Epithelial cell of proximal tubule (primary cell): ENCODE measurements around the gene TBC1D9B. TPM values are rescaled to one million over a fixed set of nuclear protein-coding genes. Genes with fewer than 3 reads are reported as not detected.

Experiments used
- DNase-seq: peaks from one replicate; pipeline ENCODE4 v3.0.0-alpha.2; 2011; ENCODE audit warnings: low read depth
- H3K4me3 ChIP-seq: 2 replicates; pipeline ENCODE4 v1.5.1; 2011; ENCODE audit warnings: low read depth, mild to moderate bottlenecking, low read length
- total RNA-seq: library from RNA; depleted of rRNA; stranded (reverse); fragments of >200 nt; gene quantifications from 2 replicates; pipeline ENCODE4 v1.2.3, GENCODE V29; 2015
- TF ChIP-seq, protein P1 (sequence below): conservative IDR thresholded peaks from 2 replicates; pipeline ENCODE4 v1.5.1; 2012; ENCODE audit warnings: low read depth, mild to moderate bottlenecking, low read length

The TBC1D9B gene
- total RNA-seq, 1 donor from 2014 or later, result 69.0 TPM

DNA sequence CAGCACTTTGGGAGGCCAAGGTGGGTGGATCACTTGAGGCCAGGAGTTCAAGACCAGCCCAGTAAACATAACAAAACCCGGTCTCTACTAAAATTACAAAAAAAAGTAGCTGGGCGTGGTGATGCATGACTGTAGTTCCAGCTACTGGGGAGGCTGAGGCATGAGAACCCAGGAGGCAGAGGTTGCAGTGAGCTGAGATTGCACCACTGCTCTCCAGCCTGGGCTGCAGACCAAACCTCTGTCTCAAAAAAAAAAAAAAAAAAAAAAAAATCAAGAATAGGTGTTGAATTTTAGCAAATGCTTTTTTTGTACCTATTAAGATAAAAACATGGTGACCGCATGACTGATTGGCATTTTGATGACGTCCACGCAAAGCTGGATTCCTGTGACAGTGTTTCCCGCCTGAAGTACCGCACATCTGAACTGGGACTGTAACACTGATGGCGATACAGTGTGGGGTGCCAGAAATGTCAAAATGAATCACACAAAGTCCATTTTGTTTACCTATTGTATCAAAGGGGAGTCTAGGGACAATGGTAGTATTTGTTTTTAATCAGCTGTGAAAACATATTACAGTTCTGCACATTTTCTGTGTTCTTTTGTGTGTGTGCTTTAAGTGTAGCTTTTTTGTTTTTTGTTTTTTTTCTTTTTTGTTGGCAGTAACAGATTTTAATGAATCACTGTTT, 23.2 kb upstream of the TBC1D9B start:
- H3K4me3 ChIP-seq, result no peak overlapping the region

DNA sequence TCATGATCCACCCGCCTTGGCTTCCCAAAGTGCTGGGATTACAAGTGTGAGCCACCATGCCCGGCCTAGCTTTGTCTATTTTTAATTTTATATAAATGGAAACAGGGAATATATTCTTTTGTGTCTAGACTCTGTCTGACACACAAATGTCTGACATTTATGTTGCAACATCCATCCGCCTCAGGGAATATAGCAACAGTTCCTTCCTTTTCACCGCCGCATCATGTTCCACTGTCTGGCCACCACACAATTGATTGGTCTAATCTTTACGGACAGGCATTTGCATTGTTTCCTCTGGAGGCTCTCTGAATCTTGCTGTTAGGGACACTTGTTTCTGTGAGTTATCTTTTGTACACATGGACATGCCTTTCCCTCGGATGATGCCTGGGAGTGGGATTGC, 20.1 kb upstream of the TBC1D9B start:
- DNase-seq, result no peak
- TF ChIP-seq, protein P1, sequence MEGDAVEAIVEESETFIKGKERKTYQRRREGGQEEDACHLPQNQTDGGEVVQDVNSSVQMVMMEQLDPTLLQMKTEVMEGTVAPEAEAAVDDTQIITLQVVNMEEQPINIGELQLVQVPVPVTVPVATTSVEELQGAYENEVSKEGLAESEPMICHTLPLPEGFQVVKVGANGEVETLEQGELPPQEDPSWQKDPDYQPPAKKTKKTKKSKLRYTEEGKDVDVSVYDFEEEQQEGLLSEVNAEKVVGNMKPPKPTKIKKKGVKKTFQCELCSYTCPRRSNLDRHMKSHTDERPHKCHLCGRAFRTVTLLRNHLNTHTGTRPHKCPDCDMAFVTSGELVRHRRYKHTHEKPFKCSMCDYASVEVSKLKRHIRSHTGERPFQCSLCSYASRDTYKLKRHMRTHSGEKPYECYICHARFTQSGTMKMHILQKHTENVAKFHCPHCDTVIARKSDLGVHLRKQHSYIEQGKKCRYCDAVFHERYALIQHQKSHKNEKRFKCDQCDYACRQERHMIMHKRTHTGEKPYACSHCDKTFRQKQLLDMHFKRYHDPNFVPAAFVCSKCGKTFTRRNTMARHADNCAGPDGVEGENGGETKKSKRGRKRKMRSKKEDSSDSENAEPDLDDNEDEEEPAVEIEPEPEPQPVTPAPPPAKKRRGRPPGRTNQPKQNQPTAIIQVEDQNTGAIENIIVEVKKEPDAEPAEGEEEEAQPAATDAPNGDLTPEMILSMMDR, result no peak
- no peak overlapping the region for H3K4me3 ChIP-seq

More for the DNA sequence above, 23.2 kb upstream of the TBC1D9B start:
- TF ChIP-seq, protein P1, result no peak
- no peak for DNase-seq

DNA sequence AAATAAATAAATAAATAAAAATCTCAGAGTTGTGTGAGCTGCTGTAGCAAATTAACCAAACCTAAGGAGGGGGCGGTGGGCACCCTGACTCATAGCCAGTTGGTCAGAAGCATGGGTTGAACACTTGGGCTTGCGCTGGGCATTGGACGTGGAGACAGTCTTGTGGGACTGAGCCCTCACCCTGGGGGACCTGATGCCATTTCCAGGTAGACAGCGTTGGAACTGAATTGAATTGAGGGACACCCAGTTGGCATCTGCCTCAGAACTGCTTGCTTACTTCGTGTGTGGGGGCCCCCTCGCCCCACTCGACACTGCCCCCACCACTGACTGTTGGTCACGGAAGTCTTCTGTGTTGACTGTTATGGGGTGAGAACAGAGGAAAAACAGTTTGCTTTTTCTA, 19.0 kb upstream of the TBC1D9B start:
- TF ChIP-seq, protein P1, result no peak
- DNase-seq, result no peak
- H3K4me3 ChIP-seq, result no peak overlapping the region

DNA sequence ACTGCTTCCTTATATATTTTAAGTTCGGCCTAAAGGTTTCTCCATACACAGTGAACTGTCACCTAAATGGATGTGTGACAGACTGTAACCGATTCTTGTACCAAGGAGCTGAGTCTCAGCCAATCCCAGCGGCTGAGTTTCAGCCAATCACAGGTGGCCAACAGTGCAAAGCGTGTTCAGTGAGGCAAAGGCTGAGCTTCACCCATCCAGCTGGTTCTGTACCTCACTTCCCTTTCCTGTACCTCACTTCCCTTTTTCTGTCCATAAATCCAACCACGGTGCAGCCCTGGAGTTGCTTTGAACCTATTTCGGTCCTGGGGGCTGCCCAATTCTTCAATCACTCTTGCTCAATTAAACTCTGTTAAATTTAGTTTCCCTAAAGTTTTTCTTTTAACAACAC, 15.7 kb upstream of the TBC1D9B start:
- no peak for DNase-seq
- TF ChIP-seq, protein P1, result no peak
- H3K4me3 ChIP-seq, result no peak overlapping the region

DNA sequence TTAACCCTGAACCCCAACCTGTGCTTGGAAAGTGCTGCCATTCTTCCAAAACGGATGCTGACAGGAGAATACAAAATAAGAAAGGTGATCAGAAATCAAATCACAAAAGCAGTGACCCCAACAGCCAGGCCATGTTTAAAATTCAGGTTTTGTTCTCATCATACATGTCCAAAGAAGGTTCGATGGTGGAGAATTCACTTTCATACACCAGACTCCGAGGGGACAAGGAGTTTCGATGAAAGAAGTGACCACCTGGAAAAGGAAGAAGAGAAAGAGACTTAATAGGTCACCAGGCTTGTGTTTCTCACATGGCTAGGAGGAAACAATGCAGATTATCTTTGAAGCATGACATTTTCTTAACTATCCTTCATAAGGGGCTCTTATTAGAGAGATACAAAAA, 12.5 kb upstream of the TBC1D9B start:
- TF ChIP-seq, protein P1, result no peak
- H3K4me3 ChIP-seq, result no peak overlapping the region
- DNase-seq, result no peak

DNA sequence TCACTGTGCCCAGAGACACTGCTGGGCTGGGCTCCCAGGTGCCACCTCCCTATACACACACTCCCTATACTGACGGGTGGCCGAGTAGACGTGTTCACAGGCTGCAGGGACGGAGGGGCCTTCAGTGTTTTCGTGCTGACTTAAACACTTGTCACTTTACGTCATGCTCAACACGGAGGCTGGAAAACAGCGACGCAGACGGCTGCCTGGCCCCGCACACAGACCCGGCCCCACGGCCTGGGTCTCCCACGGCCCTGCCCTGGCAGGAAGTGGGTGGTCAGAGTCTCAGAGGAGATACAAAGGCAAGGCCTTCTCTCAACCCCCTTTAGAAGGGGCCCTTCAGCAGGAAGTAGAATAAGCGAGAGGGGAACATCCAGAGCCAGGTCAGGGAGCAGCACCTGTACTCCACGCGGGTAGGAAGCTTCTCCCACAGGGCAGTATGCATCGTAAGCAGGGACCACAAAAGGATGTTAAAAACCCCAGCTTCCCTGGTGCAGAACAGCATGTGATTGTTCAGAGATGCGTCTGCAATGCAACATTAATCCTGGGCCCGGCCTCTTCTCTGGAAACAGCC, 11.9 kb upstream of the TBC1D9B start:
- TF ChIP-seq, protein P1, result no peak
- no peak for DNase-seq
- no peak overlapping the region for H3K4me3 ChIP-seq

DNA sequence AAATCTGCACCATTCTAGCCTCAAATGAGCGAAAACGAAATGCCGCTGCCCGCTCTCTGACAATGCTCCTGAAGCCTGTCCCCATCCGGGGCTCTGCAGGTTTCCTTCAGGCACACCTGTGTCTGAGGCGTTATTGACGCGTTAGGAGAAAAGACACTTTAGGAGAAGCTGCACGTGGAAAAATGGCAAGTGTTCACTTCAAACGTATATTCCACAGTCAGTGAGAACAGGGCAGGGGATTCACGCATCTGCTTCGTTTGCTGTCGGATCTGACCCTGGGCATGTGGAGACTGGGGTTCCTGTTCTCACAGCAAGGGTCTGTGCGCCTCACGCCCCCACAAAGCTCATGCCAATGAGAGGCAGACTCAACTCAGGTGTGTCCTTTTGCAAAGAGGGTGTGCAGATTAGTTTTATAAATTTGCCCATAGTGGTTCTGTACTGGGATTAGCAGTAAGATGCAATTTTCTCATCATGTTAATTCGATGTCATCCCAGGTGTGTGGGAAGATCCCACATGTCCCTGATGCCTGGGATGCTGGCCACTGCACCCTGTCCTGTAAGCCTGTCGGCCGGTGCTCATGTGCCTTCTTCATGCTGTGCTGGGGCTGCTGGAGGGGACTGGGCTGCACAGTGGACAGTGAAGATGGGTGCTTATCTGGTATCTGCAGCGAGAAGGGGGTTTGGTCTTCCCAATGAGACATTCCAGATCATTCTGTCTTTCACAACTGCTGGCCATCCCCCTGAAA, 11.2 kb upstream of the TBC1D9B start:
- no peak overlapping the region for H3K4me3 ChIP-seq
- TF ChIP-seq, protein P1, result no peak
- no peak for DNase-seq
